ENCODE data around the gene CLPTM1. TPM values are rescaled to one million over a fixed set of nuclear protein-coding genes. Genes with fewer than 3 reads are reported as not detected.

CLPTM1 gene
- total RNA-seq, 1 experiment from 2014 or later: 102 TPM

DNA sequence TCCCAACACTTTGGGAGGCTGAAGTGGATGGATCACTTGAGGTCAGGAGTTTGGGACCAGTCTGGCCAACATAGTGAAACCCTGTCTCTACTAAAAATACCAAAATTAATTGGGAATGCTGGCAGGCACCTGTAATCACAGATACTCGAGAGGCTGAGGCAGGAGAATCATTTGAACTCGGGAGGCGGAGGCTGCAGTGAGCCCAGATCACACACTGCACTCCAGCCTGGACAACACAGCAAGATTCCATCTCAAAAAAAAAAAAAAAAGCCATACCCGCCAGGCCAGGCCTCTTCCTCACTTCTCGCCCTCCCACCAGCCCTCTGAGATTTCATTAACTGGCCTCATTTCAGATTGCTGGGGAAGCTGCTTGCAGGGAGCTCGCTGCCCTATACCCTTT is 38.3 kb downstream of the CLPTM1 start:
- Histone ChIP-seq H4K20me1 (ENCODE audit: insufficient read depth) (no peaks in the 10 kb centered on the region), H3K36me3 (ENCODE audit: control insufficient read depth in 1 of 2, insufficient read depth in 2 of 2, low read length in 2 of 2) (peaks cover 0 to 2% of the 10 kb centered on the region in 2 experiments; a peak in 2 of 4 replicates), H3K9ac (ENCODE audit: low read length) (no peak overlapping the region), H3K4me2 (ENCODE audit: low read length) (no peak overlapping the region), H3K79me2 (ENCODE audit: insufficient read depth, low read length) (no peaks in the 10 kb centered on the region), H3K4me3 (replicated peaks in 1 of 2; ENCODE audit: low read depth in 1 of 2, low read length in 2 of 2) (no peak overlapping the region), H3K9me3 (ENCODE audit: control insufficient read depth in 1 of 2, insufficient read depth in 1 of 2, low read depth in 1 of 2, low read length in 2 of 2) (no peaks in the 10 kb centered on the region), H3K4me1 (ENCODE audit: control insufficient read depth in 1 of 2, insufficient read depth in 2 of 2, low read length in 2 of 2) (no peaks in the 10 kb centered on the region), H3K27me3 (ENCODE audit: insufficient read depth, low read length) (no peaks in the 10 kb centered on the region), H3K27ac (ENCODE audit: low read depth, low read length) (no peak overlapping the region), H3K9me2 (ENCODE audit: insufficient read depth) (no peaks in the 10 kb centered on the region), H2AFZ (ENCODE audit: low read depth, low read length, poor library complexity, severe bottlenecking) (no peak overlapping the region)
- TF ChIP-seq SP1 (IDR thresholded peaks at IDR 0.05; ENCODE audit: low read depth) (no peak), CBX3 (IDR thresholded peaks at IDR 0.05; ENCODE audit: low read depth) (no peak), TCF7L2 (IDR thresholded peaks at IDR 0.05; ENCODE audit: borderline replicate concordance, extremely low read depth, insufficient read depth, insufficient read length) (no peak), CEBPB (IDR thresholded peaks at IDR 0.05; ENCODE audit: low read depth) (no peak), EGR1 (IDR thresholded peaks at IDR 0.05; ENCODE audit: low read depth) (no peak), POLR2AphosphoS5 (IDR thresholded peaks at IDR 0.05; ENCODE audit: low read depth, low read length) (no peak), RAD21 (IDR thresholded peaks at IDR 0.05; ENCODE audit: low read depth) (no peak), SRF (IDR thresholded peaks at IDR 0.05; ENCODE audit: low read depth) (no peak), POLR2A (IDR thresholded peaks at IDR 0.05; ENCODE audit: borderline replicate concordance, extremely low read depth, insufficient read depth, insufficient read length) (no peak), YY1 (IDR thresholded peaks at IDR 0.05; ENCODE audit: extremely low read depth, insufficient replicate concordance, low read depth, low read length) (no peak)
- TF ChIP-seq, protein P1, sequence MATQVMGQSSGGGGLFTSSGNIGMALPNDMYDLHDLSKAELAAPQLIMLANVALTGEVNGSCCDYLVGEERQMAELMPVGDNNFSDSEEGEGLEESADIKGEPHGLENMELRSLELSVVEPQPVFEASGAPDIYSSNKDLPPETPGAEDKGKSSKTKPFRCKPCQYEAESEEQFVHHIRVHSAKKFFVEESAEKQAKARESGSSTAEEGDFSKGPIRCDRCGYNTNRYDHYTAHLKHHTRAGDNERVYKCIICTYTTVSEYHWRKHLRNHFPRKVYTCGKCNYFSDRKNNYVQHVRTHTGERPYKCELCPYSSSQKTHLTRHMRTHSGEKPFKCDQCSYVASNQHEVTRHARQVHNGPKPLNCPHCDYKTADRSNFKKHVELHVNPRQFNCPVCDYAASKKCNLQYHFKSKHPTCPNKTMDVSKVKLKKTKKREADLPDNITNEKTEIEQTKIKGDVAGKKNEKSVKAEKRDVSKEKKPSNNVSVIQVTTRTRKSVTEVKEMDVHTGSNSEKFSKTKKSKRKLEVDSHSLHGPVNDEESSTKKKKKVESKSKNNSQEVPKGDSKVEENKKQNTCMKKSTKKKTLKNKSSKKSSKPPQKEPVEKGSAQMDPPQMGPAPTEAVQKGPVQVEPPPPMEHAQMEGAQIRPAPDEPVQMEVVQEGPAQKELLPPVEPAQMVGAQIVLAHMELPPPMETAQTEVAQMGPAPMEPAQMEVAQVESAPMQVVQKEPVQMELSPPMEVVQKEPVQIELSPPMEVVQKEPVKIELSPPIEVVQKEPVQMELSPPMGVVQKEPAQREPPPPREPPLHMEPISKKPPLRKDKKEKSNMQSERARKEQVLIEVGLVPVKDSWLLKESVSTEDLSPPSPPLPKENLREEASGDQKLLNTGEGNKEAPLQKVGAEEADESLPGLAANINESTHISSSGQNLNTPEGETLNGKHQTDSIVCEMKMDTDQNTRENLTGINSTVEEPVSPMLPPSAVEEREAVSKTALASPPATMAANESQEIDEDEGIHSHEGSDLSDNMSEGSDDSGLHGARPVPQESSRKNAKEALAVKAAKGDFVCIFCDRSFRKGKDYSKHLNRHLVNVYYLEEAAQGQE (IDR thresholded peaks at IDR 0.05; ENCODE audit: low read depth): no peak
- TF ChIP-seq, protein P2, sequence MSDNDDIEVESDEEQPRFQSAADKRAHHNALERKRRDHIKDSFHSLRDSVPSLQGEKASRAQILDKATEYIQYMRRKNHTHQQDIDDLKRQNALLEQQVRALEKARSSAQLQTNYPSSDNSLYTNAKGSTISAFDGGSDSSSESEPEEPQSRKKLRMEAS (IDR thresholded peaks at IDR 0.05): no peak
- DNase-seq (ENCODE audit: low read depth, low spot score) (no peak), ATAC-seq (no peak)
- POLR2A ChIA-PET: no interaction called here
- no TSS peak for BruUV-seq (replicated peaks)
- RAD21 ChIA-PET (ENCODE audit: low non-redundant PET in 1 of 2, low total read pairs in 2 of 2, uncharacterized antibody in 2 of 2, unreplicated experiment in 2 of 2): no interaction called here
- intact Hi-C loops (cut with micrococcal nuclease): no loop called here
- CTCF ChIA-PET: interaction anchor here (0.5 kb wide), 1 partner anchor 777 kb away, joined by 3 read pairs; no protein-coding TSS in a partner anchor
